Measurements from ENCODE around the gene CDC25A.
"Not testable (repeated sequence)": the region's sequence is repeated elsewhere in the genome, so short reads cannot be mapped to it uniquely, and the experiment has no call there.

CDC25A gene

GRCh38 chr3:48188266-48189201, at the start of gene CDC25A:
TSS of gene CDC25A (minus strand) at chr3:48188417. CDS start at chr3:48187947, 470 bp downstream.
- DNase-seq (ENCODE audit: low spot score) = peak; percentile 99

- no peak for DNase-seq (ENCODE audit: low spot score)
Measured at GRCh38 chr3:48236531-48236930, 48.3 kb upstream of the CDC25A start.

GRCh38 chr3:48233542-48233941, 45.3 kb upstream of the CDC25A start:
- no peak for DNase-seq (ENCODE audit: low spot score)

GRCh38 chr3:48232734-48233133, 44.5 kb upstream of the CDC25A start:
- no peak for DNase-seq (ENCODE audit: low spot score)

- no peak for DNase-seq (ENCODE audit: low spot score)
Measured at GRCh38 chr3:48232232-48232631, 44.0 kb upstream of the CDC25A start.

- no peak for DNase-seq (ENCODE audit: low spot score)
Measured at GRCh38 chr3:48226939-48227338, 38.7 kb upstream of the CDC25A start.

- no peak for DNase-seq (ENCODE audit: low spot score)
Measured at GRCh38 chr3:48225587-48225986, 37.4 kb upstream of the CDC25A start.

- no peak for DNase-seq (ENCODE audit: low spot score)
Measured at GRCh38 chr3:48222616-48223513, 34.6 kb upstream of the CDC25A start, which contains the start of gene CAMP. TSS of gene CAMP (plus strand) at chr3:48223495. CDS start at chr3:48223512, 17 bp downstream.

- DNase-seq (ENCODE audit: low spot score) = no peak
Measured at GRCh38 chr3:48220746-48221145, 32.5 kb upstream of the CDC25A start.

- DNase-seq (ENCODE audit: low spot score) = no peak
Measured at GRCh38 chr3:48219543-48219942, 31.3 kb upstream of the CDC25A start.

GRCh38 chr3:48218537-48218936, 30.3 kb upstream of the CDC25A start:
- no peak for DNase-seq (ENCODE audit: low spot score)

- no peak for DNase-seq (ENCODE audit: low spot score)
Measured at GRCh38 chr3:48217449-48217848, 29.2 kb upstream of the CDC25A start.

GRCh38 chr3:48215876-48216275, 27.7 kb upstream of the CDC25A start:
- DNase-seq (ENCODE audit: low spot score) = no peak

GRCh38 chr3:48215466-48215865, 27.2 kb upstream of the CDC25A start:
- DNase-seq (ENCODE audit: low spot score) = no peak

- no peak for DNase-seq (ENCODE audit: low spot score)
Measured at GRCh38 chr3:48215019-48215418, 26.8 kb upstream of the CDC25A start.

- no peak for DNase-seq (ENCODE audit: low spot score)
Measured at GRCh38 chr3:48214225-48214624, 26.0 kb upstream of the CDC25A start.

GRCh38 chr3:48211776-48212175, 23.6 kb upstream of the CDC25A start:
- not testable (repeated sequence) for DNase-seq (ENCODE audit: low spot score)

GRCh38 chr3:48210534-48210933, 22.3 kb upstream of the CDC25A start:
- not testable (repeated sequence) for DNase-seq (ENCODE audit: low spot score)

- DNase-seq (ENCODE audit: low spot score) = no peak
Measured at GRCh38 chr3:48209445-48209844, 21.2 kb upstream of the CDC25A start.

- no peak for DNase-seq (ENCODE audit: low spot score)
Measured at GRCh38 chr3:48208076-48208475, 19.9 kb upstream of the CDC25A start.

- DNase-seq (ENCODE audit: low spot score) = no peak
Measured at GRCh38 chr3:48202632-48203031, 14.4 kb upstream of the CDC25A start.

- no peak for DNase-seq (ENCODE audit: low spot score)
Measured at GRCh38 chr3:48199117-48199516, 10.9 kb upstream of the CDC25A start.

GRCh38 chr3:48196611-48197010, 8.4 kb upstream of the CDC25A start:
- DNase-seq (ENCODE audit: low spot score) = no peak
